Lower leg skin (tissue), 3 donors: ENCODE data around the gene EFCAB10.

Experiments used
- CTCF ChIP-seq, 3 donors: fragments of 450-650 bp; IDR thresholded peaks; one replicate each; pipeline ENCODE4 v1.5.1; 2016; ENCODE audit warnings: antibody characterized with exemption in 3 of 3, mild to moderate bottlenecking in 3 of 3, moderate library complexity in 2 of 3
- POLR2A ChIP-seq, 2 donors: fragments of 450-650 bp; IDR thresholded peaks; one replicate each; pipeline ENCODE4 v1.6.1; 2016 to 2017; ENCODE audit warnings: antibody characterized with exemption in 2 of 2, mild to moderate bottlenecking in 1 of 2, moderate library complexity in 1 of 2

GRCh38 chr7:105567821-105568220 is 13.5 kb downstream of the EFCAB10 start:
- TF ChIP-seq CTCF (IDR thresholded peaks at IDR 0.05) (no peak), POLR2A (IDR thresholded peaks at IDR 0.05) (no peak)
